SK-N-SH treated with all-trans-retinoic acid at 6 μM for 48 hours (cell line): ENCODE results near the gene UBXN4.

Experiments used
- ATAC-seq: fragments of 200-7000 bp; cut with Tn5 transposase; 3 replicates; pipeline ENCODE4 v1.9.1; 2020; ENCODE audit warnings: mild to moderate bottlenecking, moderate library complexity
- ARNTL ChIP-seq: fragments of 450-650 bp; formaldehyde crosslinking; IDR thresholded peaks from 2 replicates; pipeline ENCODE4 v1.5.0; 2020; ENCODE audit warnings: low read depth, mild to moderate bottlenecking, moderate library complexity, borderline replicate concordance
- BACH2 ChIP-seq: fragments of 250-450 bp; sonication (Bioruptor Pico); IDR thresholded peaks from 2 replicates; pipeline ENCODE4 v1.9.0; 2021; ENCODE audit warnings: mild to moderate bottlenecking, borderline replicate concordance
- CREB5 ChIP-seq: fragments of 250-450 bp; sonication (Bioruptor Pico); IDR thresholded peaks from 2 replicates; pipeline ENCODE4 v1.5.1; 2020; ENCODE audit warnings: low read depth, mild to moderate bottlenecking, moderate library complexity
- CSDC2 ChIP-seq: fragments of 250-450 bp; sonication (Bioruptor Pico); IDR thresholded peaks from 2 replicates; pipeline ENCODE4 v1.5.0; 2020; ENCODE audit warnings: mild to moderate bottlenecking, moderate library complexity
- CSRNP3 ChIP-seq: fragments of 250-450 bp; sonication (Bioruptor Pico); IDR thresholded peaks from 2 replicates; pipeline ENCODE4 v1.5.1; 2021; ENCODE audit warnings: mild to moderate bottlenecking, moderate library complexity
- ESRRG ChIP-seq: fragments of 250-450 bp; sonication (Bioruptor Pico); IDR thresholded peaks from 2 replicates; pipeline ENCODE4 v1.6.1; 2021; ENCODE audit warnings: mild to moderate bottlenecking
- ISL1 ChIP-seq: fragments of 250-450 bp; sonication (Bioruptor Pico); IDR thresholded peaks from 2 replicates; pipeline ENCODE4 v2.1.2; 2022; ENCODE audit warnings: mild to moderate bottlenecking, moderate library complexity
- PATZ1 ChIP-seq: fragments of 250-450 bp; sonication (Bioruptor Pico); IDR thresholded peaks from 2 replicates; pipeline ENCODE4 v1.8.0; 2020; ENCODE audit warnings: mild to moderate bottlenecking, moderate library complexity, borderline replicate concordance
- POU6F1 ChIP-seq: fragments of 250-450 bp; sonication (Bioruptor Pico); IDR thresholded peaks from 2 replicates; pipeline ENCODE4 v1.8.0; 2021; ENCODE audit warnings: low read depth, mild to moderate bottlenecking, moderate library complexity, borderline replicate concordance
- PPARA ChIP-seq: fragments of 250-450 bp; sonication (Bioruptor Pico); IDR thresholded peaks from 2 replicates; pipeline ENCODE4 v1.5.0; 2020; ENCODE audit warnings: mild to moderate bottlenecking, borderline replicate concordance
- SNAI2 ChIP-seq: fragments of 250-450 bp; sonication (Bioruptor Pico); IDR thresholded peaks from 2 replicates; pipeline ENCODE4 v1.5.0; 2020; ENCODE audit warnings: mild to moderate bottlenecking, moderate library complexity
- TCF4 ChIP-seq: fragments of 250-450 bp; sonication (Bioruptor Pico); IDR thresholded peaks from 2 replicates; pipeline ENCODE4 v1.8.0; 2021; ENCODE audit warnings: mild to moderate bottlenecking, moderate library complexity, borderline replicate concordance
- TOX ChIP-seq: fragments of 250-450 bp; sonication (Bioruptor Pico); IDR thresholded peaks from 2 replicates; pipeline ENCODE4 v1.8.0; 2021; ENCODE audit warnings: mild to moderate bottlenecking, moderate library complexity, borderline replicate concordance
- TSHZ2 ChIP-seq: fragments of 250-450 bp; sonication (Bioruptor Pico); IDR thresholded peaks from 2 replicates; pipeline ENCODE4 v1.5.0; 2020; ENCODE audit warnings: mild to moderate bottlenecking, moderate library complexity
- ZC3H10 ChIP-seq: fragments of 250-450 bp; sonication (Bioruptor Pico); IDR thresholded peaks from 2 replicates; pipeline ENCODE4 v1.5.1; 2021; ENCODE audit warnings: mild to moderate bottlenecking, moderate library complexity
- ZFP3 ChIP-seq: fragments of 250-450 bp; sonication (Bioruptor Pico); IDR thresholded peaks from 2 replicates; pipeline ENCODE4 v1.5.0; 2020; ENCODE audit warnings: mild to moderate bottlenecking, moderate library complexity
- ZNF565 ChIP-seq: fragments of 450-650 bp; formaldehyde crosslinking; conservative IDR thresholded peaks from 2 replicates; pipeline ENCODE4 v1.5.0; 2020; ENCODE audit warnings: low read depth, mild to moderate bottlenecking, moderate library complexity
- ZNF8 ChIP-seq: fragments of 450-650 bp; formaldehyde crosslinking; IDR thresholded peaks from 2 replicates; pipeline ENCODE4 v1.5.0; 2020; ENCODE audit warnings: mild to moderate bottlenecking, moderate library complexity

Gene UBXN4

GRCh38 chr2:135815269-135815668, 73.6 kb downstream of the UBXN4 start:
- no peak for ATAC-seq
- no peak for TF ChIP-seq ISL1 (CRISPR knock-in tag)
- no peak for TF ChIP-seq ESRRG (CRISPR knock-in tag)
- no peak for TF ChIP-seq PATZ1 (CRISPR knock-in tag)
- TF ChIP-seq ZC3H10 (CRISPR knock-in tag): no peak
- TF ChIP-seq TOX (CRISPR knock-in tag): no peak
- TF ChIP-seq PPARA (CRISPR knock-in tag): no peak
- TF ChIP-seq ARNTL (CRISPR knock-in tag): no peak
- TF ChIP-seq POU6F1 (CRISPR knock-in tag): no peak
- TF ChIP-seq TSHZ2 (CRISPR knock-in tag): no peak
- TF ChIP-seq, all 23 proteins: peak for 0

- ATAC-seq: no peak
- TF ChIP-seq ESRRG (CRISPR knock-in tag) (no peak), TSHZ2 (CRISPR knock-in tag) (no peak), SNAI2 (no peak), CSDC2 (CRISPR knock-in tag) (no peak), CREB5 (CRISPR knock-in tag) (no peak), TCF4 (no peak), ZNF565 (no peak), ZFP3 (CRISPR knock-in tag) (no peak), PATZ1 (CRISPR knock-in tag) (no peak), BACH2 (CRISPR knock-in tag) (no peak)
- TF ChIP-seq, all 23 proteins: peak for 0
Measured at GRCh38 chr2:135817466-135817865, 75.8 kb downstream of the UBXN4 start.

- ATAC-seq: no peak
- TF ChIP-seq CSRNP3 (CRISPR knock-in tag): no peak
- no peak for TF ChIP-seq ZNF8
- no peak for TF ChIP-seq TOX (CRISPR knock-in tag)
Measured at GRCh38 chr2:135817951-135818350, 76.3 kb downstream of the UBXN4 start.
